ENCODE data around the gene HID1.

DNA sequence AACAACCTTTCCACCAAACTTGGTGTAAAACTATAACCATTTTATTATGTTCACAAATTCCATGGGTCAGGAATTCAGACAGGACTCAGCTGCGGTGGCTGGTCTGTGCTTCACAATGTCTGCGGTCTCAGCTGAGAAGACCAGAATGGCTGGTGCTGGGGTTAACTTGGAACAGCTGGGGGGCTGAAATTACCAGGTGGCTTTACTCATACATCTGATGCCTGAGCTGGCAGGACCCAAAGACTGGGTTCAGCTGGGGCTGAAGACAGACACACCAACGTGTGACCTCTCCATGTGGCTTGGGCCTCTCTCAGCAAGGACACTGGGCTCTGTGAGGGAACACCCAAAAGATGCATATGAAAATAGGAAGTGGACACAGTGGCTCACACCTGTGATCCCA is 5.7 kb upstream of the HID1 start:
- TF ChIP-seq EZH2 (IDR thresholded peaks at IDR 0.05; ENCODE audit: borderline replicate concordance, insufficient read depth, low read depth, low read length, poor library complexity, severe bottlenecking), result no peak
- TF ChIP-seq, protein P1, sequence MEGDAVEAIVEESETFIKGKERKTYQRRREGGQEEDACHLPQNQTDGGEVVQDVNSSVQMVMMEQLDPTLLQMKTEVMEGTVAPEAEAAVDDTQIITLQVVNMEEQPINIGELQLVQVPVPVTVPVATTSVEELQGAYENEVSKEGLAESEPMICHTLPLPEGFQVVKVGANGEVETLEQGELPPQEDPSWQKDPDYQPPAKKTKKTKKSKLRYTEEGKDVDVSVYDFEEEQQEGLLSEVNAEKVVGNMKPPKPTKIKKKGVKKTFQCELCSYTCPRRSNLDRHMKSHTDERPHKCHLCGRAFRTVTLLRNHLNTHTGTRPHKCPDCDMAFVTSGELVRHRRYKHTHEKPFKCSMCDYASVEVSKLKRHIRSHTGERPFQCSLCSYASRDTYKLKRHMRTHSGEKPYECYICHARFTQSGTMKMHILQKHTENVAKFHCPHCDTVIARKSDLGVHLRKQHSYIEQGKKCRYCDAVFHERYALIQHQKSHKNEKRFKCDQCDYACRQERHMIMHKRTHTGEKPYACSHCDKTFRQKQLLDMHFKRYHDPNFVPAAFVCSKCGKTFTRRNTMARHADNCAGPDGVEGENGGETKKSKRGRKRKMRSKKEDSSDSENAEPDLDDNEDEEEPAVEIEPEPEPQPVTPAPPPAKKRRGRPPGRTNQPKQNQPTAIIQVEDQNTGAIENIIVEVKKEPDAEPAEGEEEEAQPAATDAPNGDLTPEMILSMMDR (IDR thresholded peaks at IDR 0.05), result no peak

Data from B cell (primary cell).